ENCODE results near the gene SNRPA. TPM values are rescaled to one million over a fixed set of nuclear protein-coding genes. Genes with fewer than 3 reads are reported as not detected.
A peak's percentile ranks its signal among the peaks of the same experiment; 100 is the strongest.

The SNRPA gene
- 111 and 126 TPM in 2 replicates for total RNA-seq
- long read RNA-seq, partial matches to known transcripts, result 0 of 3 reads
- long read RNA-seq, other reads (novel, unspliced or antisense), result 3 of 3 reads

GRCh38 chr19:40750874-40751537 lies at the start of gene SNRPA:
Gene SNRPA, plus strand, starts transcription at chr19:40751203. Its CDS starts 206 bp downstream, at chr19:40751409.
- Mint-ChIP-seq H3K27me3 (no peaks in the 10 kb centered on the region), H3K27ac (peak within 1 kb of the TSS; percentile 98), H3K9me3 (ENCODE audit: low read depth) (no peaks in the 10 kb centered on the region), H3K4me3 (ENCODE audit: low read depth) (peak within 1 kb of the TSS; percentile 88), H3K4me1 (ENCODE audit: low read depth) (peaks cover 29% of the 10 kb centered on the region), H3K36me3 (ENCODE audit: insufficient read depth) (peaks cover 10% of the 10 kb centered on the region)
- no peak for TF ChIP-seq CTCF (IDR thresholded peaks at IDR 0.05; ENCODE audit: unreplicated experiment)
- DNase-seq (ENCODE audit: low spot score, unreplicated experiment), result peak; percentile 92

- no peaks in the 10 kb centered on the region for H3K9me3 Mint-ChIP-seq (ENCODE audit: low read depth)
- no peaks in the 10 kb centered on the region for H3K27me3 Mint-ChIP-seq
- H3K36me3 Mint-ChIP-seq (ENCODE audit: insufficient read depth), result peaks cover 20% of the 10 kb centered on the region
- DNase-seq (ENCODE audit: low spot score, unreplicated experiment), result no peak
- H3K4me3 Mint-ChIP-seq (ENCODE audit: low read depth), result no peak overlapping the region
- H3K27ac Mint-ChIP-seq, result no peak overlapping the region
- TF ChIP-seq CTCF (IDR thresholded peaks at IDR 0.05; ENCODE audit: unreplicated experiment), result no peak
- peaks cover 3% of the 10 kb centered on the region for H3K4me1 Mint-ChIP-seq (ENCODE audit: low read depth)
Observed at GRCh38 chr19:40701758-40702157, 49.2 kb upstream of the SNRPA start.

GRCh38 chr19:40702337-40703012 lies 48.5 kb upstream of the SNRPA start:
- DNase-seq (ENCODE audit: low spot score, unreplicated experiment), result peak; percentile 35
- peaks cover 20% of the 10 kb centered on the region for H3K36me3 Mint-ChIP-seq (ENCODE audit: insufficient read depth)

GRCh38 chr19:40703029-40703755 lies 47.8 kb upstream of the SNRPA start:
- no peaks in the 10 kb centered on the region for H3K9me3 Mint-ChIP-seq (ENCODE audit: low read depth)
- H3K4me1 Mint-ChIP-seq (ENCODE audit: low read depth), result peaks cover 3% of the 10 kb centered on the region
- TF ChIP-seq CTCF (IDR thresholded peaks at IDR 0.05; ENCODE audit: unreplicated experiment), result no peak
- no peaks in the 10 kb centered on the region for H3K27me3 Mint-ChIP-seq
- H3K4me3 Mint-ChIP-seq (ENCODE audit: low read depth), result no peak overlapping the region
- DNase-seq (ENCODE audit: low spot score, unreplicated experiment), result no peak
- peaks cover 18% of the 10 kb centered on the region for H3K36me3 Mint-ChIP-seq (ENCODE audit: insufficient read depth)
- H3K27ac Mint-ChIP-seq, result peak overlapping the region; percentile 54

More at GRCh38 chr19:40702337-40703012, 48.5 kb upstream of the SNRPA start:
- TF ChIP-seq CTCF (IDR thresholded peaks at IDR 0.05; ENCODE audit: unreplicated experiment), result peak; percentile 55
- H3K27me3 Mint-ChIP-seq, result no peaks in the 10 kb centered on the region
- H3K27ac Mint-ChIP-seq, result peak overlapping the region; percentile 71
- peaks cover 3% of the 10 kb centered on the region for H3K4me1 Mint-ChIP-seq (ENCODE audit: low read depth)
- no peaks in the 10 kb centered on the region for H3K9me3 Mint-ChIP-seq (ENCODE audit: low read depth)
- no peak overlapping the region for H3K4me3 Mint-ChIP-seq (ENCODE audit: low read depth)

All from progenitor cell of endocrine pancreas (in vitro differentiated cells).